IMR-90 (cell line): ENCODE measurements around the gene TMPRSS9.

ENCODE experiments used
- BHLHE40 ChIP-seq: fragments of 150-350 bp; IDR thresholded peaks from 2 replicates; pipeline ENCODE4 v1.6.1; 2016; ENCODE audit warnings: mild to moderate bottlenecking, low read depth, low read length
- CEBPB ChIP-seq: IDR thresholded peaks from 2 replicates; pipeline ENCODE4 v1.6.1; 2012; ENCODE audit warnings: low read depth, low read length, improper control_type of control experiment
- MAFK ChIP-seq: IDR thresholded peaks from 2 replicates; pipeline ENCODE4 v1.6.1; 2012; ENCODE audit warnings: low read depth, low read length, improper control_type of control experiment
- NFE2L2 ChIP-seq: fragments of 150-350 bp; IDR thresholded peaks from 2 replicates; pipeline ENCODE4 v1.6.1; 2016; ENCODE audit warnings: low read depth, mild to moderate bottlenecking, low read length
- POLR2A ChIP-seq: IDR thresholded peaks from 2 replicates; pipeline ENCODE4 v1.6.1; 2012; ENCODE audit warnings: mild to moderate bottlenecking, low read depth, low read length
- RAD21 ChIP-seq: IDR thresholded peaks from 2 replicates; pipeline ENCODE4 v1.6.1; 2012; ENCODE audit warnings: low read length, improper control_type of control experiment
- SMC3 ChIP-seq: fragments of 150-350 bp; IDR thresholded peaks from 2 replicates; pipeline ENCODE4 v1.6.1; 2016; ENCODE audit warnings: low read depth, mild to moderate bottlenecking, antibody characterized with exemption, low read length, moderate library complexity
- TF ChIP-seq, protein P1 (sequence below): conservative IDR thresholded peaks from 2 replicates; pipeline ENCODE4 v1.5.1; 2012; ENCODE audit warnings: mild to moderate bottlenecking, low read depth, low read length, improper control_type of control experiment

DNA sequence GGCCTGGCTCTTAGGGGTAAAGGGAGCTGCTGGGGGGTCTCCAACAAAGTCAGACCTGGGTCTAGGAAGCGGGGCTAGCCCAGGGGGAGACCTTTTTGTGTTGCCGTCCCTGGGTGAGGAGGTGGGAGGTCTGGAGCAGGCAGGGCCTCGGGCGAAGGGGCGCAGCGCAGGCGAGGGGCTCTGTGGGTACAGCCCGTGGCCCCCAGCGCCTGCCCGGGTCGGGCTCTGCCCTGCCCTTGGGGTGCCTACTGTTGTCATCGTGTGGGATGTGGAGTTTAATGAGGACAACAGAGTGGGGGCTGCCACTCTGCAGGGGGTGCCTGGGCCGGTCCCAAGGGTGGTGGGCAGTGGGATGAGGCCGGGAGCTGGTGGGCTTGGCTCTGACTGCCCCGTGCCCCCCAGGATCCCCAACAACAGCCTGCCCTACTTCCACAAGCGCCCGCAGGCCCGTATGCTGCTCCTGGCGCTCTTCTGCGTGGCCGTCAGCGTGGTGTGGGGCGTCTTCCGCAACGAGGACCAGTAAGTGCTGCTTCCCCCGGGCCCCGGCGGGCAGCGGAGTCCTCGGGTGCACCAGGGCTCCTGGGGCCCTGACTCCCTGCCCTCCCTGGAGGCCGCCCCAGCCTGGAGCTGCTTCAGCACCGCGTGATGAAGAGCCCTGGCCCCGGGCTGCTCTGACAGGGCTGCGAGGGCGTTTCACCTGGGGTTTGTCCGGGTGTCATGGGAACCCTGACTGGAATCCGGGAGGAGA, 19.4 kb upstream of the TMPRSS9 start:
- TF ChIP-seq MAFK: no peak
- TF ChIP-seq, protein P1, sequence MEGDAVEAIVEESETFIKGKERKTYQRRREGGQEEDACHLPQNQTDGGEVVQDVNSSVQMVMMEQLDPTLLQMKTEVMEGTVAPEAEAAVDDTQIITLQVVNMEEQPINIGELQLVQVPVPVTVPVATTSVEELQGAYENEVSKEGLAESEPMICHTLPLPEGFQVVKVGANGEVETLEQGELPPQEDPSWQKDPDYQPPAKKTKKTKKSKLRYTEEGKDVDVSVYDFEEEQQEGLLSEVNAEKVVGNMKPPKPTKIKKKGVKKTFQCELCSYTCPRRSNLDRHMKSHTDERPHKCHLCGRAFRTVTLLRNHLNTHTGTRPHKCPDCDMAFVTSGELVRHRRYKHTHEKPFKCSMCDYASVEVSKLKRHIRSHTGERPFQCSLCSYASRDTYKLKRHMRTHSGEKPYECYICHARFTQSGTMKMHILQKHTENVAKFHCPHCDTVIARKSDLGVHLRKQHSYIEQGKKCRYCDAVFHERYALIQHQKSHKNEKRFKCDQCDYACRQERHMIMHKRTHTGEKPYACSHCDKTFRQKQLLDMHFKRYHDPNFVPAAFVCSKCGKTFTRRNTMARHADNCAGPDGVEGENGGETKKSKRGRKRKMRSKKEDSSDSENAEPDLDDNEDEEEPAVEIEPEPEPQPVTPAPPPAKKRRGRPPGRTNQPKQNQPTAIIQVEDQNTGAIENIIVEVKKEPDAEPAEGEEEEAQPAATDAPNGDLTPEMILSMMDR: no peak
- no peak for TF ChIP-seq POLR2A
- no peak for TF ChIP-seq CEBPB
- TF ChIP-seq SMC3: no peak
- TF ChIP-seq RAD21: no peak
- TF ChIP-seq BHLHE40: no peak
- no peak for TF ChIP-seq NFE2L2
